NCI-H2081 treated with DMSO at 0.1 percent for 48 hours (cell line): Measurements from ENCODE around the gene RBL1.

Experiments
- DNase-seq: peaks from one replicate; lab custom pipeline; 2025; lab: John Stamatoyannopoulos, UW

The RBL1 gene

DNA sequence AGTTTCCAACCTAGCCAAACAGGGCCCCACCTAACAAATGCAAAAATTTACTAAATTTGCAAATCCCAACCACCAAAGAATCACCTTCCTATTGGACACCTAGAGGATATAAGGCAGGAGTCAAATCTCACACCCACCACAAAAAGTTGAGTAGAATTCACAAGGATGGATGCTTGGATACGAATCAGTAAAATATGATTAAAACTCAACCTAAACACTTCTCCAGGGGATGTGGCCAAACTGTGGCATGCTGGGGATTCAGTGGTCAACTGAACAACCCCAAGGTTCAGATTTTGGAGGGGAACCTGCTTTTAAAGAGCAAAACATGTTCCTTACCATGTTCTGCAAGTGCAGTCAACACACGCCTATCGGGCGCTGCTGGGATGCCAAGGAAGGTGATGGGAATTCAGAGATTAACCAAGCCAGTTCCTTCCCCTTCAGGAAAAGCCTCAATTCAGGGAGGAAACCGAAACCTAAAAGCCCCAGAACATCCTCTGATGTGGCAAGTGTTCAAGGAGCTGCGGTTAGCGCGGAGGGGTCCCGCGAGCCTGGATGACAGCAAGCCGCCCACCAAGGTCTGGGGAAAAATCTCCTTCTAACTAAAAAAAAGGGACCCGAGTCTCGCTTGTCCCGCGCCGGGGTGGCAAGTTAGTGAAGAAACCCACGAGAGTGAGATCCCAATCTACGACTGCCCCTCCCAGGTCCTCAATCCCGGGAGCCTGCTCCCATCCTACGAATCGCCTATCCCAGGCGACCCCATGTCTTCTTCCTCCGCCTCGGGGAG is 145.2 kb downstream of the RBL1 start:
- DNase-seq, result no peak
